BLaER1 (cell line): Measurements from ENCODE around the gene NTHL1.

Source experiments
- H3K27ac ChIP-seq: shearing (Covaris generic); formaldehyde crosslinking; 2 replicates; pipeline ENCODE4 v1.8.1; 2022
- H3K27me3 ChIP-seq: shearing (Covaris generic); formaldehyde crosslinking; 2 replicates; pipeline ENCODE4 v1.8.1; 2022
- H3K36me3 ChIP-seq: shearing (Covaris generic); formaldehyde crosslinking; 2 replicates; pipeline ENCODE4 v1.8.1; 2022
- H3K4me1 ChIP-seq: shearing (Covaris generic); formaldehyde crosslinking; 2 replicates; pipeline ENCODE4 v1.8.1; 2022
- H3K4me2 ChIP-seq: shearing (Covaris generic); formaldehyde crosslinking; 2 replicates; pipeline ENCODE4 v1.8.1; 2022
- H3K4me3 ChIP-seq: shearing (Covaris generic); formaldehyde crosslinking; 2 replicates; pipeline ENCODE4 v1.8.1; 2022
- H3K9ac ChIP-seq: shearing (Covaris generic); formaldehyde crosslinking; 2 replicates; pipeline ENCODE4 v1.8.1; 2022
- H3K9me3 ChIP-seq: shearing (Covaris generic); formaldehyde crosslinking; 2 replicates; pipeline ENCODE4 v1.8.1; 2022
- H4K20me1 ChIP-seq: shearing (Covaris generic); formaldehyde crosslinking; 2 replicates; pipeline ENCODE4 v1.8.1; 2022
- Cebpa-rat ChIP-seq: shearing (Covaris generic); IDR thresholded peaks from 2 replicates; pipeline ENCODE4 v1.8.1; 2022

NTHL1 gene

DNA sequence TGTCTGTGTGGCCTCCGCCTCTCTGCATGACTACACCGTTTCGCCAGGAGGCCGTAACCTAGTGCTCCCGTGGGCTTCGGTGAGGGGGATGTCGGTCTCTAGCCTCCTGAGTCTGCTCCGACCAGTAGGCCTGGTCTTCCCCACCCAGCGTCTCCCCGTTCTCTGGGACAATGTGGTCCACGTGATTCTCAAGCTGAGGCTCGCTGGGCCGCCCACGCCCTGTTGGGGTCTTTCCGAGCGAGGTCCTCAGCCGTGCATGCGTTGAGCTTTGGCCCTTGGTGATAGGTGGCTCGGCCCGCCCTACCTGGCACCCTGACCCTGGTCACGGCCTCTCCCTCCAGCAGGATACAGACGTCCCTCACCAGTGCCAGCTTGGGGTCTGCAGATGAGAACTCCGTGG lies 31.1 kb upstream of the NTHL1 start:
- peak overlapping the region; percentile 50 for H3K4me2 ChIP-seq
- no peaks in the 10 kb centered on the region for H3K27me3 ChIP-seq
- peaks cover 78% of the 10 kb centered on the region for H3K36me3 ChIP-seq
- peaks cover 57% of the 10 kb centered on the region for H3K4me1 ChIP-seq
- TF ChIP-seq Cebpa-rat = no peak
- 0 out of 2 replicates have a peak, but pooled peaks cover 16% of the 10 kb centered on the region for H4K20me1 ChIP-seq
- 0 out of 2 replicates have a peak overlapping the region, but pooled peaks have one; percentile 43 for H3K9ac ChIP-seq
- H3K9me3 ChIP-seq = no peaks in the 10 kb centered on the region
- H3K27ac ChIP-seq = no peak overlapping the region
- no peak overlapping the region for H3K4me3 ChIP-seq

DNA sequence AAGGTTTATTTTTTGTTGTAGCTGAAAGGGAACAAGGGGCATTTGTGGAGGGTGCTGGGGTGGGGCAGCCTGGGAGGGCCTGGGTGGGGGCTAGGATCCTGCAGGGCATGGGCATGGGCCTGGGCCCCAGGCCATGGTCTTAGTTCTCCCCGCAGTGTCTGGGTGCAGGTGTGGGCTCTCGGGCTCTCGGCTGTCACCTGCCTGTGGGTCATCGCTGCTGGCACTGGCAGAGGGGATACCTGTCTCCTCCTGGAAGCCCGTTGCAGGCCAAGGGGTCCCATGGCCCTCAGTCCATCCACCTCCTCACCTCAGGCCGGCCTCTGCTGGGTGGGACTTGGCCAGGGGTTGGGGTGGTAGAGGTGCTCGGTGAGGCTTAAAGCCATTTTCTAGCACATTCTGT lies 30.5 kb upstream of the NTHL1 start:
- Histone ChIP-seq H3K4me2 (peak overlapping the region; percentile 50), H3K27me3 (no peaks in the 10 kb centered on the region), H3K4me1 (peaks cover 51% of the 10 kb centered on the region), H3K27ac (no peak overlapping the region), H3K9ac (0 out of 2 replicates have a peak overlapping the region, but pooled peaks have one; percentile 43), H3K4me3 (no peak overlapping the region), H3K36me3 (peaks cover 84% of the 10 kb centered on the region), H3K9me3 (no peaks in the 10 kb centered on the region), H4K20me1 (0 out of 2 replicates have a peak, but pooled peaks cover 16% of the 10 kb centered on the region)
- TF ChIP-seq Cebpa-rat = no peak

DNA sequence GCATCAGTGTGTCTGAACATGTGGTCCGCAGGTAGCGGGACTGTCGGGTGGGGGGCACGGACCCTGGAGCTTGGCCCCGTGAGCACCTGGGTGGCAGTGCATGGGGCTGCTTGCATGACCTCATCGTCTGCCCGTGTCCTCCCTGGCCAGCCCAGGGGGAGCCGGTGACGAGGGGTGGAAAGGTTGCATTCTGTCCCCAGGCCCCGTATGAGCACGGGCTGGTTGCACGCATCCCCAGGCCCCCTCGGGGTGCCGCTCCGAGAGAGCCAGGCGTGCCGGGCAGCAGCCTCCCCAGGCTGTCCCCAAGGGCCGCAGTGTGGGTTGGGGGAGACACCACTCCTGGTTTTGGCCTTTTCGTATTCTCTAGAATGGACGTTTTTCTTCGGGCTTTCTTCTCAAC lies 30.1 kb upstream of the NTHL1 start:
- no peak for TF ChIP-seq Cebpa-rat
- Histone ChIP-seq H3K9ac (no peak overlapping the region), H3K4me1 (peaks cover 47% of the 10 kb centered on the region), H3K27me3 (no peaks in the 10 kb centered on the region), H3K36me3 (peaks cover 88% of the 10 kb centered on the region), H3K27ac (no peak overlapping the region), H3K4me2 (peak overlapping the region; percentile 50; the same call in 1 of the 2 replicates), H3K4me3 (no peak overlapping the region), H3K9me3 (no peaks in the 10 kb centered on the region), H4K20me1 (0 out of 2 replicates have a peak, but pooled peaks cover 15% of the 10 kb centered on the region)

DNA sequence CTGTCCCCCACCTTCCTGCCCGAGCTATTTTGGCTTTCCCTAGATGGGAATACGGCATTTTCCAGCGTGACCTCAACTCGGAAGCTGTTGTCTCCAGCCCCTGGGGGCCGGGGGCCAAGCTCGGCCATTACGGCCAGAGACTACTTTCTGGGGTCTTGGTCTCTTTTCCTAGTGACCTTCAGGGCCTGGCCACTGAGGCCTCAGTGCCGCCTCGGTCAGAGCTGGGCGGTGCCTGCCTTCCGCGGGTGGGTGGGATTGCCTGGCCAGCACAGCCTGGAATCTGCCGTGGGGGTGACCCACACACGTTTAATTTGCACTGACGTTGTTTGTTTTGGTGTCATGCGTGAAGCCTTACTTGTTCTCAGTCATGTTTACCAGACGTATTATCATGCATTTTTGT lies 29.4 kb upstream of the NTHL1 start:
- Histone ChIP-seq H3K27ac (no peak overlapping the region), H3K36me3 (peaks cover 90% of the 10 kb centered on the region)
- no peak for TF ChIP-seq Cebpa-rat

DNA sequence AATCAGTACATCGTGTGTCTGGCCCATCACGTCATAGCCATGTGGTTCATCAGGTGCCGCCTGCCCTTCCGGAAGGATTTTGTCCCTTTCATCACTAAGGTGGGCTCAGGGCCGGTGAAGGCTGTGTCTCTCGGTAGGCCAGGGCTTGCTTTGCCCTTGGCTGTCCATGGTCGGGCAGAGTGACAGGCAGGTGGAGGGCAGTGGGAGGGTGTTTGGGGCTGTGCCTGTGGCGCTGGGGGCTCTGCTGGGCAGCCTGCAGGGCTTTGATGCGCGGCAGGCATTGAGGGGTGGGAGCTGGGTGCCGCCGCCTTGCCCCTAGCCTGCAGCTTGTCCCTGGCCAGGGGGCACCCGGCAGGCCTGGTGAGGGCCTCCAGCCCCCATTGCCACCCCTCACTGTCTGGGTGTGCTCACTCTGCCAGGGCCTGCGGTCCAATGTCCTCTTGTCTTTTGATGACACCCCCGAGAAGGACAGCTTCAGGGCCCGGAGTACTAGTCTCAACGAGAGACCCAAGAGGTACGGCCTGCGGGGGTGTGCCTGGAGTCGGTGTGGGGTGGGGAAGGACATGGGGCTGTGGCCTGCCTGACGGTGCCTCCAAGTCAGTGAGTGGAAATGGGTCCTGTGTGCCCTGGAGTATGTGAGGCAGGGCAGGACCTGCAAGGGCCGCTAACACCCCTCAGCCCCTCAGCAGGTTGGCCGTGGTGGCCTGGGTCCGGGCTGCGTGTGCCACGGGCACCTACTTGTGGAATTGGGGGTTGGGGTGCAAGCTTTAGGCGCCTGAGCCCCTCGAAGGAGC lies 28.6 kb upstream of the NTHL1 start:
- no peak overlapping the region for H3K4me3 ChIP-seq
- H3K9me3 ChIP-seq = no peaks in the 10 kb centered on the region
- no peaks in the 10 kb centered on the region for H3K27me3 ChIP-seq
- no peak for TF ChIP-seq Cebpa-rat
- no peak overlapping the region for H3K4me2 ChIP-seq
- peaks cover 38% of the 10 kb centered on the region for H3K4me1 ChIP-seq
- peaks cover 90% of the 10 kb centered on the region for H3K36me3 ChIP-seq
- no peak overlapping the region for H3K27ac ChIP-seq
- H4K20me1 ChIP-seq = 0 out of 2 replicates have a peak, but pooled peaks cover 5% of the 10 kb centered on the region
- no peak overlapping the region for H3K9ac ChIP-seq

More for the DNA sequence above, 29.4 kb upstream of the NTHL1 start:
- Histone ChIP-seq H3K4me1 (peaks cover 40% of the 10 kb centered on the region), H4K20me1 (0 out of 2 replicates have a peak, but pooled peaks cover 8% of the 10 kb centered on the region), H3K27me3 (no peaks in the 10 kb centered on the region), H3K9me3 (no peaks in the 10 kb centered on the region), H3K9ac (no peak overlapping the region), H3K4me3 (no peak overlapping the region), H3K4me2 (no peak overlapping the region)

DNA sequence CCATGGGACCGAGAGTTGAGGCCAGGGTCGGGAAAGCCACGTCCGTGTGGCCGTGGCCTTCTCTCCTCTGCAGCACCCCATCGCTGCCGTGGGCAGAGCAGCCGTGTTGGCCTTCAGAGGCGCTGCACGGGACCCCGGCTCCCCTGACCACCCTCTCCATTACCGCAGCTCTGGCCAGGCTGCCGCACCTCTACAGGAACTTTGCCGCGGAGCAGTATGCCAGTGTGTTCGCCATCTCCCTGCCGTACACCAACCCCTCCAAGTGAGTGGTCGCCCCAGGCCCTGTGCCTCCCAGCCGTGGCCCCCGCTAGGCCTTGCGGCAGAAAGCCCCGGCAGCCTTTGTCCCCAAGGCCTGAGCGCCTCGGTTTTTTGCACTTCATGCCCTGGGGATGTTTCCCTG lies 28.0 kb upstream of the NTHL1 start:
- H3K27ac ChIP-seq = no peak overlapping the region
- H4K20me1 ChIP-seq = 0 out of 2 replicates have a peak, but pooled peaks cover 5% of the 10 kb centered on the region
- no peak overlapping the region for H3K4me2 ChIP-seq
- TF ChIP-seq Cebpa-rat = no peak
- H3K9ac ChIP-seq = no peak overlapping the region
- no peaks in the 10 kb centered on the region for H3K9me3 ChIP-seq
- H3K4me1 ChIP-seq = peaks cover 36% of the 10 kb centered on the region
- H3K27me3 ChIP-seq = no peaks in the 10 kb centered on the region
- H3K36me3 ChIP-seq = peaks cover 94% of the 10 kb centered on the region
- H3K4me3 ChIP-seq = no peak overlapping the region

DNA sequence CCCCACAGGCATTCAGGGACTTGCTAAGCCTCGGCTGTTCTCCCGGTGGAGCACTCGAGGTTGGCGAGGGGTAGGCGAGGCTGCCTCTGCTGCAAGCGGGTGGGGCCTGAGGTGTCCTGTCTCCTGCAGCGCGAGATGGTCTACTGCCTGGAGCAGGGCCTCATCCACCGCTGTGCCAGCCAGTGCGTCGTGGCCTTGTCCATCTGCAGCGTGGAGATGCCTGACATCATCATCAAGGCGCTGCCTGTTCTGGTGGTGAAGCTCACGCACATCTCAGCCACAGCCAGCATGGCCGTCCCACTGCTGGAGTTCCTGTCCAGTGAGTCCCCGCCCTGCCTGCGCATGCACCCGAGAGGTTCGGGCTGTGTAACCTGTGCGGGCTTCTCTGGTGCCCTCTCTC lies 26.4 kb upstream of the NTHL1 start:
- Histone ChIP-seq H3K9me3 (no peaks in the 10 kb centered on the region), H3K27me3 (no peaks in the 10 kb centered on the region), H4K20me1 (0 out of 2 replicates have a peak, but pooled peaks cover 5% of the 10 kb centered on the region), H3K4me1 (peaks cover 21% of the 10 kb centered on the region), H3K9ac (no peak overlapping the region), H3K27ac (no peak overlapping the region), H3K4me3 (no peak overlapping the region), H3K4me2 (no peak overlapping the region), H3K36me3 (peaks cover 92% of the 10 kb centered on the region)
- TF ChIP-seq Cebpa-rat = no peak

DNA sequence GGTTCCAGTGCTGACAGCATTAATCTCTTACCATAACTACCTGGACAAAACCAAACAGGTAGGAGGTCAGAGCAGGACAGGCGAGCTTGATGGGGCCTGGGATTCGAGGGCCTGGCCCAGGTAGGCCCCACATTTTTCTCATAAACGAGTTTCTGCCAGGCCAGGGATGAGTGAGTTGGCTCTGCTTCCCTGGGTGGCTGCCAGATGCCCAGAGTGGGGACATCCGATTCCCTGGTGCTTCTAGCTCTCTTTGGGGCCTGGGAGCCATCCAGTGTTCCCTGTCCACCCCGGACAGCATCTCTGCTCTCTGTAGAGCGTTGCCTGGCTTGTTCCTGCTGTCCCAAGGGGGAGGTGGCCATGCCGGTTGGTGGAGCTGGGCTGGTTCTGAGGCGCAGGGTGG lies 25.3 kb upstream of the NTHL1 start:
- peaks cover 96% of the 10 kb centered on the region for H3K36me3 ChIP-seq
- no peak overlapping the region for H3K27ac ChIP-seq
- H3K4me1 ChIP-seq = peaks cover 10% of the 10 kb centered on the region
- no peaks in the 10 kb centered on the region for H4K20me1 ChIP-seq
- no peaks in the 10 kb centered on the region for H3K9me3 ChIP-seq
- TF ChIP-seq Cebpa-rat = no peak
- no peak overlapping the region for H3K4me3 ChIP-seq
- H3K27me3 ChIP-seq = no peaks in the 10 kb centered on the region
- H3K4me2 ChIP-seq = no peak overlapping the region
- no peak overlapping the region; the same call in 1 of the 2 replicates for H3K9ac ChIP-seq

DNA sequence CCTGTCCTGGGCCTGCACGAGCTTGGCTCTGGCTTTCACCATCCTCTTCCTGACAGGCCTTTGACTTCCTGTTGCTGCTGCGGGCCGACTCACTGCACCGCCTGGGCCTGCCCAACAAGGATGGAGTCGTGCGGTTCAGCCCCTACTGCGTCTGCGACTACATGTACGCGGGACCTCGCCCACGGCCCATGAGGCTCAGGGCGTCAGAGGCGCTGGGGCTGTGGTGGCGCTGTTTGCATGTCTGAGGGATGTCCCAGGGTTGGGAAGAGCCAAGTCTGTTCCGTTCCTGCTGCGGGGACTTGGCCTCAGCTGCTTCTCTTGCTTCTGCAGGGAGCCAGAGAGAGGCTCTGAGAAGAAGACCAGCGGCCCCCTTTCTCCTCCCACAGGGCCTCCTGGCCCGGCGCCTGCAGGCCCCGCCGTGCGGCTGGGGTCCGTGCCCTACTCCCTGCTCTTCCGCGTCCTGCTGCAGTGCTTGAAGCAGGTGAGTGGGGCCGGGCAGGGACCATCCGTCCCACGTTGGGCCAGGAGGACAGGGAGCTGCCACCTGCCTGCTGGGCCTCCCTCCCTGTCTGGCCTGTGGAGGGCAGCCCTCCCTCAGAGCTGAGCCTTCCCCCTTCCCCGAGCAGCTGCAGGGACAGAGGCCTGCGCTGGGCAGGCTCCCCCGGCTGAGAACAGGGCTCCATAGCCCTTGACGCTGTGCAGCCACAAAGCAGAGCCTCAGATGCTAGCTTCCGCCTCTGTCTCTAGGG lies 24.0 kb upstream of the NTHL1 start:
- TF ChIP-seq Cebpa-rat = no peak
- no peaks in the 10 kb centered on the region for H3K27me3 ChIP-seq
- H3K4me3 ChIP-seq = no peak overlapping the region
- peaks cover 10% of the 10 kb centered on the region for H3K4me1 ChIP-seq
- peak overlapping the region; percentile 26; the same call in 1 of the 2 replicates for H3K4me2 ChIP-seq
- H3K9ac ChIP-seq = peak overlapping the region; percentile 24; the same call in 1 of the 2 replicates
- no peaks in the 10 kb centered on the region for H4K20me1 ChIP-seq
- no peaks in the 10 kb centered on the region for H3K9me3 ChIP-seq
- peaks cover 96% of the 10 kb centered on the region for H3K36me3 ChIP-seq
- H3K27ac ChIP-seq = peak overlapping the region; percentile 38; the same call in 1 of the 2 replicates
